PC-9 (cell line): ENCODE results near the gene CASQ2. TPM values are rescaled to one million over a fixed set of nuclear protein-coding genes. Genes with fewer than 3 reads are reported as not detected.

Source experiments
- BruUV-seq: library from RNA; stranded (reverse); fragments of 400-500 nt; replicated peaks from 2 replicates; lab custom pipeline; 2021; lab: Mats Ljungman, UMichigan
- CTCF ChIA-PET: fragments of 300-600 bp; sonication (Branson Sonifier 250); formaldehyde crosslinking; loops from one replicate; lab custom pipeline; 2022; ENCODE audit warnings: antibody characterized with exemption; lab: Charles Lee
- POLR2A ChIA-PET: fragments of 300-600 bp; sonication (Branson Sonifier 250); formaldehyde crosslinking; loops from one replicate; lab custom pipeline; 2022; ENCODE audit warnings: antibody characterized with exemption; ENCODE audit not compliant: unreplicated experiment; lab: Charles Lee
- DNase-seq, 2 experiments: peaks; one replicate each; pipeline versions ENCODE4 v3.0.0 to v3.0.0-alpha.2; 2015 to 2022; ENCODE audit warnings: mixed read lengths in 1 of 2
- H2AFZ ChIP-seq: fragments of 200-600 bp; sonication (generic); 2 replicates; pipeline ENCODE4 v1.8.1; 2017; ENCODE audit warnings: antibody characterized with exemption
- H3F3A ChIP-seq: fragments of 200-600 bp; sonication (generic); 2 replicates; pipeline ENCODE4 v1.8.1; 2017; ENCODE audit warnings: antibody characterized with exemption, mild to moderate bottlenecking, low read depth; ENCODE audit not compliant: insufficient read depth
- H3K27ac ChIP-seq: fragments of 200-600 bp; sonication (generic); 2 replicates; pipeline ENCODE4 v1.6.1; 2016; ENCODE audit warnings: mixed run types
- H3K27me3 ChIP-seq: fragments of 200-600 bp; sonication (generic); 2 replicates; pipeline ENCODE4 v1.6.1; 2016; ENCODE audit warnings: low read depth, mixed run types; ENCODE audit not compliant: insufficient read depth
- H3K36me3 ChIP-seq: fragments of 200-600 bp; sonication (generic); 2 replicates; pipeline ENCODE4 v1.6.1; 2016; ENCODE audit warnings: low read depth, mixed run types
- H3K4me1 ChIP-seq: fragments of 200-600 bp; sonication (generic); replicated peaks from 2 replicates; pipeline ENCODE4 v1.6.1; 2016; ENCODE audit warnings: mixed run types; ENCODE audit not compliant: insufficient read depth
- H3K4me2 ChIP-seq: fragments of 200-600 bp; sonication (generic); 2 replicates; pipeline ENCODE4 v1.6.1; 2017; ENCODE audit warnings: mixed run types
- H3K4me3 ChIP-seq: fragments of 200-600 bp; sonication (generic); 2 replicates; pipeline ENCODE4 v1.6.1; 2016; ENCODE audit warnings: mixed run types
- H3K79me2 ChIP-seq: fragments of 200-600 bp; sonication (generic); 2 replicates; pipeline ENCODE4 v1.6.1; 2017; ENCODE audit warnings: low read depth, mixed run types
- H3K9me2 ChIP-seq: fragments of 200-600 bp; sonication (generic); 2 replicates; pipeline ENCODE4 v1.8.1; 2017; ENCODE audit warnings: mild to moderate bottlenecking; ENCODE audit not compliant: insufficient read depth
- H3K9me3 ChIP-seq: fragments of 200-600 bp; sonication (generic); 2 replicates; pipeline ENCODE4 v1.8.1; 2016; ENCODE audit warnings: low read depth; ENCODE audit not compliant: insufficient read depth
- H4K20me1 ChIP-seq: fragments of 200-600 bp; sonication (generic); 2 replicates; pipeline ENCODE4 v1.8.1; 2017; ENCODE audit not compliant: insufficient read depth
- EZH2 ChIP-seq: fragments of 200-600 bp; sonication (generic); IDR thresholded peaks from 2 replicates; pipeline ENCODE4 v1.8.0; 2017; ENCODE audit warnings: antibody characterized with exemption, low read depth
- intact Hi-C: fragments of 100-400 bp; cut with micrococcal nuclease; formaldehyde crosslinking; loops from one replicate; pipeline ENCODE4 v1.10.0; 2022; ENCODE audit not compliant: unreplicated experiment
- total RNA-seq: library from RNA; stranded (reverse); gene quantifications from 2 replicates; pipeline ENCODE4 v1.2.3, GENCODE V29; 2021
- TF ChIP-seq, protein P1 (sequence below): fragments of 200-600 bp; sonication (generic); conservative IDR thresholded peaks from 2 replicates; pipeline ENCODE4 v1.6.1; 2017; ENCODE audit warnings: mixed run types, antibody characterized with exemption, mild to moderate bottlenecking, moderate library complexity

CASQ2 gene
- total RNA-seq, 1 experiment from 2014 or later: not detected

DNA sequence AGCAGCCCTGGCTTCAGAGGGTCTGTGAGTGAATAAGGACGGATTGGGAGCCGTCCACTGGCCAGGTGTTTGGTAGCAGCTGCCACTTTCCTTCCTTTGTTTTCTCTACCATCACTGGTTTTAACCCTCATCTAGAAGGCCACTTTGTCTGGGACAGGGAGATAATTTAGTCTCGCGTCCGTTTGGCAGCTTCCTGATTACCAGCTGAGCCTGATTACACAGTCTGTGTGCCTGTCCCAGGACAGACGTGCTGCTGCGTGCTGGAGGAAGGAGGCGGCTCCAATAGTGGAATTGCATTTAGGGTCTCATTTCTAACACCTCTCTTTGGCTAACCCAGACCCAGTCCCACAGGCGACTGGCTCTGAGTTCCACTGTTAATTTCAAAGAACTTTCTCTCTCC lies 24.6 kb upstream of the CASQ2 start:
- ChIA-PET POLR2A (no interaction called here), CTCF (no interaction called here)
- no peaks in the 10 kb centered on the region; the same call in 1 of the 2 replicates for H3K9me2 ChIP-seq
- no peak overlapping the region for H2AFZ ChIP-seq
- no peak overlapping the region for H3K27ac ChIP-seq
- no peaks in the 10 kb centered on the region for H4K20me1 ChIP-seq
- no peaks in the 10 kb centered on the region for H3F3A ChIP-seq
- H3K79me2 ChIP-seq: no peaks in the 10 kb centered on the region
- no peaks in the 10 kb centered on the region for H3K27me3 ChIP-seq
- no peak for DNase-seq
- H3K4me1 ChIP-seq: peaks cover 8% of the 10 kb centered on the region
- BruUV-seq: no TSS peak
- no peak overlapping the region for H3K4me2 ChIP-seq
- no peak for TF ChIP-seq EZH2
- TF ChIP-seq, protein P1, sequence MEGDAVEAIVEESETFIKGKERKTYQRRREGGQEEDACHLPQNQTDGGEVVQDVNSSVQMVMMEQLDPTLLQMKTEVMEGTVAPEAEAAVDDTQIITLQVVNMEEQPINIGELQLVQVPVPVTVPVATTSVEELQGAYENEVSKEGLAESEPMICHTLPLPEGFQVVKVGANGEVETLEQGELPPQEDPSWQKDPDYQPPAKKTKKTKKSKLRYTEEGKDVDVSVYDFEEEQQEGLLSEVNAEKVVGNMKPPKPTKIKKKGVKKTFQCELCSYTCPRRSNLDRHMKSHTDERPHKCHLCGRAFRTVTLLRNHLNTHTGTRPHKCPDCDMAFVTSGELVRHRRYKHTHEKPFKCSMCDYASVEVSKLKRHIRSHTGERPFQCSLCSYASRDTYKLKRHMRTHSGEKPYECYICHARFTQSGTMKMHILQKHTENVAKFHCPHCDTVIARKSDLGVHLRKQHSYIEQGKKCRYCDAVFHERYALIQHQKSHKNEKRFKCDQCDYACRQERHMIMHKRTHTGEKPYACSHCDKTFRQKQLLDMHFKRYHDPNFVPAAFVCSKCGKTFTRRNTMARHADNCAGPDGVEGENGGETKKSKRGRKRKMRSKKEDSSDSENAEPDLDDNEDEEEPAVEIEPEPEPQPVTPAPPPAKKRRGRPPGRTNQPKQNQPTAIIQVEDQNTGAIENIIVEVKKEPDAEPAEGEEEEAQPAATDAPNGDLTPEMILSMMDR: no peak
- no peaks in the 10 kb centered on the region for H3K36me3 ChIP-seq
- intact Hi-C loops: no loop called here
- no peaks in the 10 kb centered on the region for H3K9me3 ChIP-seq
- no peak overlapping the region for H3K4me3 ChIP-seq

DNA sequence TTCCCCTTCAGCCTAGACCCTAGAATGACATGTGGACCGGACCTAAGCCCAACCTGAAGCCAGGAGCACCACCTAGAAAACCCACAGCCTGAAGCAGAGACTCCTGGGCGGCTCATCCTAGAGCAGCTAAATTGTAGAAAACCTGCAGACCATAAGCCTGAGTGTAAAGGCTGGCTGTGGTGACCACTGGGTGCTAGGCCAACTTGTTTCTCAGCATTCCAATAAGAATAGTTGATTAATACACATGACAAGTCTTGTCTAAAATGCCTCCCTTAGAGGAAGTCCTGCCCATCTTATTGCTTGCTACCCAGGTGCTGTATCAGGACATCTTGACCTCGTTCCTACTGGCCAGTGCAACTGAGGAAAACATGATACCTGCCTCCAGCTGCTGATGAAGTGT lies 23.3 kb upstream of the CASQ2 start:
- DNase-seq: peak in 1 of 2 experiments; percentile 82
- Histone ChIP-seq H4K20me1 (no peaks in the 10 kb centered on the region), H3K4me1 (peaks cover 8% of the 10 kb centered on the region), H3K27me3 (no peaks in the 10 kb centered on the region), H3K27ac (no peak overlapping the region), H3K4me3 (no peak overlapping the region), H3K4me2 (peak overlapping the region; percentile 4; the same call in 1 of the 2 replicates), H2AFZ (no peak overlapping the region), H3K36me3 (no peaks in the 10 kb centered on the region), H3K9me3 (peaks cover 5% of the 10 kb centered on the region), H3K79me2 (no peaks in the 10 kb centered on the region), H3K9me2 (no peaks in the 10 kb centered on the region; the same call in 1 of the 2 replicates), H3F3A (no peaks in the 10 kb centered on the region)
- ChIA-PET POLR2A (no interaction called here), CTCF (no interaction called here)
- BruUV-seq: no TSS peak
- intact Hi-C loops: no loop called here
- no peak for TF ChIP-seq EZH2
- TF ChIP-seq, protein P1: no peak

DNA sequence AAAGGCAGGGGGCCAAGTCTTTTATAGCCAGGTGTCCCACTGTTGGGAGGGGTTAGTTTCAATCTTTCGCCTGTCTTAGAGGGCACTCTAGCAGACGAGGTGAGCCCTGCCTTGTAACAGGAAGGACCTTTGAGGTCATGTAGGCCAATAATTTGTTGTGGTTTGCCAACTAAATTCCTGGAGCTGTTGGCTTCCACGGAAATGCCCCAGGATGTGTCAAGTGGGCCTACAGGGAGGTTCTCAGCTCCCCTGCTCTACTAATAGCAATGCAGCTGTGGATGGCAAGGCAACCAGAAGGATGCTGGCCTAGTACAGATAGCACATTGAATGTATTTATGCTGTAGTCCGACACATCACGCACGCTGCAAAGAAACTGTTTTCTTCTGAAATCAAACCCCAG lies 22.3 kb upstream of the CASQ2 start:
- Histone ChIP-seq H3K9me2 (no peaks in the 10 kb centered on the region; the same call in 1 of the 2 replicates), H3K4me3 (no peak overlapping the region), H3K36me3 (no peaks in the 10 kb centered on the region), H3K27me3 (no peaks in the 10 kb centered on the region), H3K79me2 (no peaks in the 10 kb centered on the region), H2AFZ (no peak overlapping the region), H3F3A (no peaks in the 10 kb centered on the region), H3K4me2 (no peak overlapping the region), H4K20me1 (no peaks in the 10 kb centered on the region), H3K27ac (no peak overlapping the region), H3K9me3 (peaks cover 5% of the 10 kb centered on the region), H3K4me1 (peaks cover 8% of the 10 kb centered on the region)
- TF ChIP-seq EZH2: no peak
- TF ChIP-seq, protein P1: no peak
- intact Hi-C loops: no loop called here
- POLR2A ChIA-PET: no interaction called here
- CTCF ChIA-PET: no interaction called here
- BruUV-seq: no TSS peak
- peak in 1 of 2 experiments; percentile 33 for DNase-seq
